Adipose tissue (tissue), 3 donors: ENCODE data around the gene VPS52. TPM values are rescaled to one million over a fixed set of nuclear protein-coding genes. Genes with fewer than 3 reads are reported as not detected.
A peak's percentile ranks its signal among the peaks of the same experiment; 100 is the strongest.

ENCODE experiments used
- H3K27ac ChIP-seq: one replicate; pipeline ENCODE4 v1.5.1; 2013; ENCODE audit warnings: low read depth, low read length
- WGBS, 3 donors: extraction: QIAGEN DNeasy Blood & Tissue Kit; methylation state at CpG; one replicate each; pipeline ENCODE4 v1.1.7; 2013; 5-methylcytosine and 5-hydroxymethylcytosine counted together
- polyA plus RNA-seq, 3 donors: library from polyadenylated mRNA; stranded (reverse); fragments of 200-250 nt; gene quantifications; one replicate each; pipeline ENCODE4 v1.2.3, GENCODE V29; 2013
- donor health status: healthy with polysubstance abuse.
- donor health status: Bipolar disorder and iron deficiency.
- donor health status: healthy.

VPS52 gene
- polyA plus RNA-seq, 3 donors: 34.7 to 40.3 (median 36.9) TPM

DNA sequence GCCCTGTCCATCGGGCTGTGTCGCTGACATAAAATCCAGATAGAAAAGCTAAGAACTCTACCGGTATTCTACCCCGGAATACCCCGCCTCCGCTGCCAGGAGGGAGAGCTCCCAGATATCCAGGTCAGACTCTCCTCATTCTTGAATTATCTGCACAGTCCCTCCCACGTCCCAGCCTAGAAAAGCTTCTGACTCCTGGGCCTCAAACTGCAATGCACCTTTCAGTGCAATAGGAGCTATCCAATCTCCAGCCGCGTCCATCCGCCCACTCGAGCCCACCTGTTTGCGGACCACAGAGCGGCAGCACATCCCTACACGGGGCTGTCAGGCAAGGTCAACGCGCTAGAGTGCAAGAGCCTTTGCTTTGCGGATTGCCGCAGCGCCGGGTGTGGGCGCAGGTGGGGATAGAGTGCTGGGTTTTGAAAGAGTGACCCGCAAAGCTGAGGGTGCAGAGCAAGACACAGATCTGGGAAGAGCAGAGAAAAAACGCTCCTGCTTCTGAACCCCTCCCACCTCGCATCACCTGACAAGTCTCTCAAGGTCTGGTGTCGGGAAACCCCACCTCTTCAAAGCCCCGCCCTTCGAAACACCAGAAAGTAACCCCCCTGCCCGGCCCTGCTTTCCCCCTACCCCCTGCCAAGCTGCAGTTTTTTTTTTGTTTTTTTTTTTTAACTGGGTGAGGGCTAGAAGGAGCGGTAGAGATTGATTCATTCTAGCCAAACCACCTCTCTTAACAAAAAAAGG, 40.9 kb upstream of the VPS52 start:
- WGBS, 3 donors: 2 to 9% (median 8%) methylated on average over 27 to 29 of the region's 29 CpGs

DNA sequence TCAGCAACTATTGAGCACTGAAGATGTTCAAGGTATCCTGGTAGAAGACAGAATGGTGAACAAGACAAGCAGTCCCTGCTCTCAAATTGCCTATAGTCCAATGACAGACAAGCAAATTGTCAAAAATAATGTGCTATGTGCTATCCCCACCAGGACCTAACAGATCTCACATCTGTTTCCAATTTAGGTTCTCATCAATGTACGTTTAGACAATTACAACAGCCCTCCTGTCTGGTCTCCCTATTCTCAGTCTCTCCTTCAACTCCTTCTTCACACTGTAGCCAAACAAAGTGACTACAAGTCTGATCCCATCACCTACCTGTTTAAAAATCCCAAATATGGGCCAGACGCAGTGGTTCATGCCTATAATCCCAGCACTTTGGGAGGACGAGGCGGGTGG, 34.7 kb upstream of the VPS52 start:
- no peak overlapping the region for H3K27ac ChIP-seq
- WGBS, 3 donors: 86 to 90% (median 86%) methylated on average over 4 of the region's 4 CpGs

More for the DNA sequence above, 40.9 kb upstream of the VPS52 start:
- no peak overlapping the region for H3K27ac ChIP-seq

DNA sequence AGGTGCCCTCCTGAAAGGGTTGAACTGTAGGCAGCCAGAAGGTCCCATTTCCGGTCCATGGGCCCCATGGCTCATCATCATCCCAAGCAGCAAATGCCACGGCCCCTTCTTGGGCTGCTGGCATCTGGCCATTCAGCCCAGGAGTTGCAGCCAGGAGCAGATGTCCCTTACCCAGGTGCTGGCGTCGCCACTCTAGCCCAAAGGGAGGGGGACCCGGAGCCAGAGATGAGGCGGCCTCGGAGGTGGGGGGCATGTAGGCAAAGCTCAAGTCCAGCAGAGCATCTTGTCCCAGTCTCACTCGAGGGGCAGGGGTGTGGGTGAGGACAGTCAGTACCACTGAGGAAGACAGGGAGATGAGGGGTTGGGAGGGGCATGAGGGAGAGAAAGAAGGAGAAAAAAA, 33.4 kb upstream of the VPS52 start:
- WGBS, 3 donors: 63 to 89% (median 86%) methylated on average over 8 of the region's 8 CpGs
- no peak overlapping the region for H3K27ac ChIP-seq

GRCh38 chr6:33304216-33304615, 32.5 kb upstream of the VPS52 start:
- WGBS, 3 donors: 87 to 90% (median 90%) methylated on average over 14 to 16 of the region's 16 CpGs
- no peak overlapping the region for H3K27ac ChIP-seq

DNA sequence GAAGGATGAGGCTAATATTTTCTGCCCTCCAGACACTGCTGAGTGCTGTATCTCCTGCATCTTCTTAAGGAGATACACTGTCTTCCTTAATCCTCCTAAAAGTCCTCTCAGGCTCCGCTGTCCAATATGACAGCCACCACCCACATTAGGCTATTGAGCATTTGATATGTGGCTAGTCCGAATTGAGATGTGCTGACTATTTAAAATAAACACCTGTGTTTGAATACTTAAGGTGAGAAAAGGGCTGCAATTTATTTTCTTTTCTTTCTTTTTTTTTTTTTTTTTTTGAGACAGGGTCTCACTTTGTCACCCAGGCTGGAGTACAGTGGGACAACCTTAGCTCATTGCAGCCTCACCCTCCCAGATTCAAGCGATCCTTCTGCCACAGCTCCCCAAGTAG, 30.2 kb upstream of the VPS52 start:
- H3K27ac ChIP-seq: no peak overlapping the region
- 84 to 92% (median 92%) methylated on average over 3 of the region's 3 CpGs for WGBS, 3 donors

- peak overlapping the region; percentile 92 for H3K27ac ChIP-seq
- 0% methylated on average over 54 of the region's 54 CpGs for WGBS, 3 donors
These were observed 27.7 kb upstream of the VPS52 start for GRCh38 chr6:33299237-33299944.

GRCh38 chr6:33298773-33299236, 27.1 kb upstream of the VPS52 start, which contains the start of gene RGL2:
Gene RGL2 (minus strand): TSS chr6:33298942. CDS start chr6:33298610, 332 bp downstream.
- H3K27ac ChIP-seq: peak within 1 kb of the TSS; percentile 92
- WGBS, 3 donors: 0% methylated on average over 29 to 34 of the region's 34 CpGs

- peak overlapping the region; percentile 92 for H3K27ac ChIP-seq
- WGBS, 3 donors: 0 to 1% (median 1%) methylated on average over 37 to 42 of the region's 42 CpGs
These were observed 26.5 kb upstream of the VPS52 start for GRCh38 chr6:33297956-33298772.

- WGBS, 3 donors: 6 to 15% (median 11%) methylated on average over 15 to 16 of the region's 16 CpGs
- no peak overlapping the region for H3K27ac ChIP-seq
These were observed 25.8 kb upstream of the VPS52 start for GRCh38 chr6:33297406-33297955.

DNA sequence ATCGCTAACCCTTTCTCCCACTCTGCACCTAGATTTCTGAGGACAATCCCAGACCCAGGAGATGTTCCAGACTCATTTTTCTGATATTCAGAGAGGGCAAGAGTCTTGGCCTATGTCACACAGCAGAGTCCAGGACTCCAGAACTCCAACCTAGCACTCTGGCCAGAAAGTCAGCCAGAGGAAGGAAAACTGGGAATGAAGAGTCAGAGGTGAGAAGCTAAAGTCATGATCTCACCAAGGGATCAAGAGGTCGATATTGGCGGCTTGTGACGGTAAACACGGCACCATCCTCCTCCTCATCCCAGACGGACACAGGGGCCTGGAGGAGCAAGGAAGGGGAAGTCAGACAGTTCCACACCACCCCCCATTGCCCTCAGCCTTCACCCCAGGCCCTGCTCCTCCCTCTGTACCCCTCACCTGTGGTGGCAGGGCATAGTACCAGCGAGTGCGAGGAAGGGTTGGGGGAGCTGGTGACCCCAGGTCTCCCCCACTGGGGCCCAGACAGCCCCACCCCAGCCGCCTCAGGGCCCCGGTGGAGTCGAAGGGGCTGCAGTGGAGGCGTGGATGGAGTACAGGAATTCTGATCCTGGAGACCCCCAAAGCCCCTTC, 25.2 kb upstream of the VPS52 start:
- 65 to 72% (median 68%) methylated on average over 12 of the region's 12 CpGs for WGBS, 3 donors

GRCh38 chr6:33295621-33296369, 24.1 kb upstream of the VPS52 start:
- no peak overlapping the region for H3K27ac ChIP-seq
- 86 to 90% (median 86%) methylated on average over 12 to 15 of the region's 15 CpGs for WGBS, 3 donors

More for the DNA sequence above, 25.2 kb upstream of the VPS52 start:
- no peak overlapping the region for H3K27ac ChIP-seq

DNA sequence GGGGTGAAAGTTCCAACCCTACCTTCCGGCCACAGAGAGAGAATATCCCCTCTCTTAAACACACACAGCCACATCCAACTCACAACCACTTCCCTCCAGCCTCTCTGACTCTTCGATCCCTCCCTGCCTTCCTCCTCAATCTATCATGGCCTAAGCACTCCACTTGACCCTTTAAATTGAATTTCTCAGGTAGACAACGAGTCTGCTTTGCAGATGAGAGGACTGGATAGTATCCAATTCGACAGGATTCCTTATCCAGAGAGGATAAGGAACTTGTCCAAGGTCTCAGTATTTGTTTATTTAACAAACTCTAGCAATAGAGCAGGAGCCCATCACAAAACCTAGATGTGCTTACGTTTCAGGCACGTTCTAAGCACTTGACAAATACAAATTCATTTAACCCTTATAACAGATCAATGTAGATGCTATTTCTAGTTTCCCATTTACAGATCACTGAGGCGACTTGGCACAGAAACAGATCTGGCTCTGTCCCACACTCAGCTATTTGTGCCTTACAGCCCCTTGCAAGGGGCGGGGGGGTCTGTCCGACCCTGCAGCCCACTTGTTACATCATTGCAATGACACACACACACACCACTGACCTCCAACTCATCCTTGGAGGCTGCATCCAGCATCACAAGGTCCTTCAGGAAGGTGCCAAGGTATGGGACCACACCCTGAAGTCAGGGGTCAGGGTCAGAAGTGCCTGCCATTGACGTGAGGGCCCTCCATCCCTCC, 22.6 kb upstream of the VPS52 start:
- no peak overlapping the region for H3K27ac ChIP-seq
- 54 to 71% (median 68%) methylated on average over 10 of the region's 10 CpGs for WGBS, 3 donors

GRCh38 chr6:33292996-33293682, 21.5 kb upstream of the VPS52 start:
- 83 to 87% (median 83%) methylated on average over 16 of the region's 16 CpGs for WGBS, 3 donors
- H3K27ac ChIP-seq: no peak overlapping the region

DNA sequence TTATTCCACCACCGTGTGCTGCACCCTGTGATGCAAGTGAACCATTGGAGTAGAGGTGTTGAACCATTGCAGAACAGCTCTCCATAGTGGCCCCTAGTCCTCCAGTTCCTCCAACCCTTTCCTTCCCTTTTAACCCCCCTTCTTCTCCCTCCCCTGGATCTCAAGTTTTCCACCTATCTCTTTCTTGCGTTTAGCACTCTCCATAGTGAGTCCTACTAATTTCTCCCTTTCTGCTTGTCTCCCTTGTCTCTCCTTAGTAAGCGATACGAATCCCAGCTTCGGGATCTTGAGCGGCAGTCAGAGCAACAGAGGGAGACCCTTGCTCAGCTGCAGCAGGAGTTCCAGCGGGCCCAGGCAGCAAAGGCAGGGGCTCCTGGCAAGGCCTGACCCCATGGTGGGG, 18.8 kb upstream of the VPS52 start:
- 65 to 71% (median 71%) methylated on average over 7 of the region's 7 CpGs for WGBS, 3 donors
- no peak overlapping the region for H3K27ac ChIP-seq

DNA sequence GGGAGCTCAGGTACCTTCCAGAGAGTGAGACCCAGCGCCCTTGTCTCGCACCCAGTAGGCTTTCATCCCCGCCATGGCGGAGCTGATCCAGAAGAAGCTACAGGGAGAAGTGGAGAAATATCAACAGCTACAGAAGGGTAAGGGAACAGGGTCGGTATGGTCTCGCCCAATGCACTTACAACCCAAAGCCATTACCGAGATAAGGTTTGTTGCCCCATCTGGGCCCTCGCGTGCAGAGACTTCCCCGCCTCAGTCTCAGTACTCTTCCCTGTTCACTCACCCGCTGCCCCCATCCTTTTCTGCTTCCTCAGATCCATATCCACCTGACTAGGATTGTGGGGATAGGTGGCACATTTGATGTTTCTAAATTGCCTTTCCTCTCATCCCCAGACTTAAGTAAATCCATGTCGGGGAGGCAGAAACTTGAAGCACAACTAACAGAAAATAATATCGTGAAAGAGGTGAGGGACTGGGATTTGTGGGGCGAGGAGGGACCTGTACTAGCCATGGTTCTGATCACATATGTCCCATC, 18.2 kb upstream of the VPS52 start:
- H3K27ac ChIP-seq: no peak overlapping the region
- WGBS, 3 donors: 2 to 5% (median 4%) methylated on average over 14 of the region's 14 CpGs
